A549 (cell line): ENCODE measurements around the gene CDHR2. TPM values are rescaled to one million over a fixed set of nuclear protein-coding genes. Genes with fewer than 3 reads are reported as not detected.

Experiments used
- ATAC-seq, 2 experiments: fragments of 200-7000 bp in 1 of 2; fragments of >200 bp in 1 of 2; cut with Nextera tagmentation in 1 of 2; cut with Tn5 transposase in 1 of 2; 3 replicates each; pipeline versions ENCODE4 v1.8.0 to v1.9.1; 2018 to 2020; ENCODE audit warnings: mild to moderate bottlenecking in 1 of 2, moderate library complexity in 1 of 2
- CTCF ChIA-PET: fragments of 300-600 bp; sonication (Branson Sonifier 250); formaldehyde crosslinking; extraction: SDS; loops from one replicate; lab custom pipeline; 2021; ENCODE audit warnings: antibody characterized with exemption, inconsistent platforms; lab: Yijun Ruan, JAX
- POLR2A ChIA-PET: fragments of 350-600 bp; formaldehyde crosslinking; extraction: SDS; loops from one replicate; lab custom pipeline; 2021; ENCODE audit warnings: antibody characterized with exemption, inconsistent platforms; lab: Yijun Ruan, JAX
- DNase-seq, 2 experiments: peaks; one replicate each; pipeline versions ENCODE4 v3.0.0 to v3.0.0-alpha.2; 2011 to 2016; ENCODE audit warnings: low read depth in 1 of 2, low spot score in 1 of 2
- FAIRE-seq: peaks from 2 replicates; lab custom pipeline; 2011; peaks lifted over from hg19 to GRCh38; lab: Jason Lieb, UNC
- H3K27ac ChIP-seq, 2 experiments: fragments of >200 bp; sonication (Bioruptor Twin); formaldehyde crosslinking; 3 replicates each; pipeline ENCODE4 v1.5.1; 2016 to 2017
- H3K4me1 ChIP-seq: fragments of >200 bp; sonication (Bioruptor Twin); formaldehyde crosslinking; 3 replicates; pipeline ENCODE4 v1.6.1; 2016
- H3K4me2 ChIP-seq: fragments of >200 bp; sonication (Bioruptor Twin); formaldehyde crosslinking; 3 replicates; pipeline ENCODE4 v1.6.1; 2016
- H3K4me3 ChIP-seq: fragments of >200 bp; sonication (Bioruptor Twin); formaldehyde crosslinking; 3 replicates; pipeline ENCODE4 v1.5.1; 2016
- H3K9me3 ChIP-seq: fragments of >200 bp; sonication (Bioruptor Twin); formaldehyde crosslinking; 3 replicates; pipeline ENCODE4 v1.6.1; 2016
- BHLHE40 ChIP-seq: IDR thresholded peaks from 2 replicates; pipeline ENCODE4 v1.6.1; 2012; ENCODE audit warnings: low read depth, low read length, inconsistent platforms
- CBX8 ChIP-seq: fragments of 200-600 bp; sonication (generic); IDR thresholded peaks from 2 replicates; pipeline ENCODE4 v1.6.1; 2016
- CHD4 ChIP-seq: fragments of 200-600 bp; sonication (generic); IDR thresholded peaks from 2 replicates; pipeline ENCODE4 v1.6.1; 2016; ENCODE audit warnings: antibody characterized with exemption, mild to moderate bottlenecking, borderline replicate concordance
- EHF ChIP-seq: fragments of 250-450 bp; sonication (Bioruptor Pico); IDR thresholded peaks from 2 replicates; pipeline ENCODE4 v1.5.0; 2020; ENCODE audit warnings: mild to moderate bottlenecking
- ELK1 ChIP-seq: fragments of 150-350 bp; IDR thresholded peaks from 2 replicates; pipeline ENCODE4 v1.6.1; 2014; ENCODE audit warnings: low read depth, mild to moderate bottlenecking, low read length
- FOSB ChIP-seq: fragments of 250-450 bp; sonication (Bioruptor Pico); IDR thresholded peaks from 2 replicates; pipeline ENCODE4 v1.5.0; 2020; ENCODE audit warnings: mild to moderate bottlenecking, moderate library complexity
- GATA3 ChIP-seq: IDR thresholded peaks from 2 replicates; pipeline ENCODE4 v1.6.1; 2012; ENCODE audit warnings: borderline replicate concordance
- HEYL ChIP-seq: fragments of 250-450 bp; sonication (Bioruptor Pico); IDR thresholded peaks from 2 replicates; pipeline ENCODE4 v1.8.0; 2021; ENCODE audit warnings: mild to moderate bottlenecking, moderate library complexity
- HOXB13 ChIP-seq: fragments of 250-450 bp; sonication (Bioruptor Pico); IDR thresholded peaks from 2 replicates; pipeline ENCODE4 v1.5.0; 2020; ENCODE audit warnings: low read depth, mild to moderate bottlenecking, moderate library complexity
- KDM1A ChIP-seq: fragments of 200-600 bp; sonication (generic); IDR thresholded peaks from 2 replicates; pipeline ENCODE4 v1.6.1; 2016; ENCODE audit warnings: low read depth, mild to moderate bottlenecking
- MAFK ChIP-seq: fragments of 450-650 bp; IDR thresholded peaks from 2 replicates; pipeline ENCODE4 v1.6.1; 2014; ENCODE audit not compliant: partially characterized antibody
- MAX ChIP-seq: IDR thresholded peaks from 2 replicates; pipeline ENCODE4 v1.6.1; 2012
- MAZ ChIP-seq: fragments of 150-350 bp; IDR thresholded peaks from 2 replicates; pipeline ENCODE4 v1.6.1; 2014; ENCODE audit warnings: antibody characterized with exemption, low read depth, low read length, borderline replicate concordance
- NPAS2 ChIP-seq: fragments of 250-450 bp; sonication (Bioruptor Pico); IDR thresholded peaks from 2 replicates; pipeline ENCODE4 v1.8.0; 2022; ENCODE audit warnings: mild to moderate bottlenecking, moderate library complexity, borderline replicate concordance
- REST ChIP-seq: fragments of 200-600 bp; sonication (generic); IDR thresholded peaks from 2 replicates; pipeline ENCODE4 v1.6.1; 2016; ENCODE audit warnings: antibody characterized with exemption, mild to moderate bottlenecking, moderate library complexity
- RFX5 ChIP-seq: fragments of 450-650 bp; IDR thresholded peaks from 2 replicates; pipeline ENCODE4 v1.7.1; 2014; ENCODE audit warnings: antibody characterized with exemption, mild to moderate bottlenecking, moderate library complexity
- SREBF2 ChIP-seq: fragments of 450-650 bp; IDR thresholded peaks from 2 replicates; pipeline ENCODE4 v1.6.1; 2014; ENCODE audit warnings: mild to moderate bottlenecking, moderate library complexity
- TFCP2L1 ChIP-seq: fragments of 250-450 bp; sonication (Bioruptor Pico); IDR thresholded peaks from 2 replicates; pipeline ENCODE4 v1.5.0; 2021; ENCODE audit warnings: mild to moderate bottlenecking
- ZSCAN20 ChIP-seq: fragments of 250-450 bp; sonication (Bioruptor Pico); IDR thresholded peaks from 2 replicates; pipeline ENCODE4 v1.8.0; 2022; ENCODE audit warnings: mild to moderate bottlenecking, moderate library complexity
- WGBS: methylation state at CpG from one replicate; pipeline ENCODE4 v1.1.6; 2017; ENCODE audit errors: missing lambda C conversion rate; 5-methylcytosine and 5-hydroxymethylcytosine counted together
- polyA plus RNA-seq, 4 experiments: library from polyadenylated mRNA; depleted of rRNA in 3 of 4; stranded (reverse); fragments of >200 nt; fragmentation: RNase III in 1 of 4; extraction: RNeasy Plus Mini Kit Qiagen cat#74134 plus additional on column Dnase treatment in 1 of 4; gene quantifications; 2 replicates in 3 of 4; 3 replicates in 1 of 4; pipeline ENCODE4 v1.2.3, GENCODE V29; 2011 to 2017

CDHR2 gene
- polyA plus RNA-seq, 2 of the 4 experiments (the other 2 are of a cell fraction), result 0.09 TPM; not detected in 1

GRCh38 chr5:176595386-176595943 lies 46.3 kb downstream of the CDHR2 start:
- WGBS, result 81% methylated on average over 11 of the region's 11 CpGs
- CTCF ChIA-PET, result interaction anchor here (0.6 to 2.2 kb wide), 3 partner anchors 10 to 22 kb away, joined by 3 to 6 read pairs (median 5); no protein-coding TSS in a partner anchor
- FAIRE-seq, result no peak

GRCh38 chr5:176596069-176596644 lies 47.0 kb downstream of the CDHR2 start:
- CTCF ChIA-PET, result interaction anchor here (1.1 to 2.2 kb wide), 3 partner anchors 18 to 54 kb away, joined by 4 to 6 read pairs (median 5); no protein-coding TSS in a partner anchor

More at GRCh38 chr5:176595386-176595943, 46.3 kb downstream of the CDHR2 start:
- TF ChIP-seq KDM1A, result no peak
- no peak for TF ChIP-seq HOXB13 (CRISPR knock-in tag)
- TF ChIP-seq HEYL (CRISPR knock-in tag), result no peak
- TF ChIP-seq ZSCAN20 (CRISPR knock-in tag), result no peak
- TF ChIP-seq CBX8, result no peak
- TF ChIP-seq BHLHE40, result no peak
- TF ChIP-seq ELK1, result no peak
- TF ChIP-seq NPAS2 (CRISPR knock-in tag), result no peak
- no peak for TF ChIP-seq RFX5
- no peak for TF ChIP-seq REST
- TF ChIP-seq MAFK, result no peak
- TF ChIP-seq FOSB, result no peak
- TF ChIP-seq SREBF2, result no peak
- TF ChIP-seq EHF (CRISPR knock-in tag), result no peak
- no peak for TF ChIP-seq MAX
- TF ChIP-seq MAZ, result no peak
- no peak for TF ChIP-seq CHD4
- no peak for TF ChIP-seq GATA3
- POLR2A ChIA-PET, result no interaction called here
- Histone ChIP-seq H3K27ac (no peak overlapping the region), H3K4me3 (no peak overlapping the region), H3K4me1 (no peaks in the 10 kb centered on the region), H3K9me3 (peaks cover 4% of the 10 kb centered on the region; the same call in 2 of the 3 replicates), H3K4me2 (no peak overlapping the region)
- DNase-seq, result no peak
- ATAC-seq, result no peak

More at GRCh38 chr5:176596069-176596644, 47.0 kb downstream of the CDHR2 start:
- DNase-seq (no peak), FAIRE-seq (no peak), ATAC-seq (no peak)
- POLR2A ChIA-PET, result no interaction called here
- no peak overlapping the region for H3K27ac ChIP-seq
- peaks cover 4% of the 10 kb centered on the region; the same call in 2 of the 3 replicates for H3K9me3 ChIP-seq
- H3K4me1 ChIP-seq, result no peaks in the 10 kb centered on the region
- 90% methylated on average over 23 of the region's 23 CpGs for WGBS
- no peak overlapping the region for H3K4me2 ChIP-seq
- TF ChIP-seq KDM1A (no peak), ZSCAN20 (CRISPR knock-in tag) (no peak), TFCP2L1 (CRISPR knock-in tag) (no peak), CHD4 (no peak)
- no peak overlapping the region for H3K4me3 ChIP-seq
